Upper lobe of left lung (tissue), 6 donors: Measurements from ENCODE around the gene TMEM132D. TPM values are rescaled to one million over a fixed set of nuclear protein-coding genes. Genes with fewer than 3 reads are reported as not detected.

Experiments used
- ATAC-seq, 2 donors: fragments of 200-7000 bp; cut with Tn5 transposase; one replicate each; pipeline ENCODE4 v1.9.1; 2022; ENCODE audit warnings: mild to moderate bottlenecking in 2 of 2, moderate library complexity in 2 of 2; ENCODE audit not compliant: low FRiP score in 2 of 2
- DNase-seq, 2 donors: peaks; one replicate each; pipeline ENCODE4 v3.0.0-alpha.2; 2019 to 2020
- H3K27ac ChIP-seq, 4 donors: fragments of 200-600 bp; sonication (generic); one replicate each; pipeline ENCODE4 v1.5.1; 2016 to 2019
- H3K27me3 ChIP-seq, 4 donors: fragments of 200-600 bp; sonication (generic); one replicate each; pipeline ENCODE4 v1.5.1; 2017 to 2019
- H3K36me3 ChIP-seq, 4 donors: fragments of 200-600 bp; sonication (generic); one replicate each; pipeline ENCODE4 v1.5.1; 2016 to 2019
- H3K4me1 ChIP-seq, 4 donors: fragments of 200-600 bp; sonication (generic); one replicate each; pipeline ENCODE4 v1.5.1; 2018 to 2019
- H3K4me3 ChIP-seq, 4 donors: fragments of 200-600 bp; sonication (generic); one replicate each; pipeline ENCODE4 v1.5.1; 2017 to 2019; ENCODE audit warnings: mild to moderate bottlenecking in 2 of 4, moderate library complexity in 1 of 4
- H3K9me3 ChIP-seq, 4 donors: fragments of 200-600 bp; sonication (generic); one replicate each; pipeline ENCODE4 v1.5.1; 2018 to 2019
- EP300 ChIP-seq, 4 donors: sonication (generic); formaldehyde crosslinking; IDR thresholded peaks; one replicate each; pipeline ENCODE4 v1.5.1; 2017; ENCODE audit warnings: antibody characterized with exemption in 4 of 4, control low read depth in 2 of 4
- POLR2A ChIP-seq, 4 donors: fragments of 450-650 bp; IDR thresholded peaks; one replicate each; pipeline ENCODE4 v1.5.1; 2016 to 2017; ENCODE audit warnings: antibody characterized with exemption in 4 of 4, mild to moderate bottlenecking in 2 of 4
- POLR2AphosphoS5 ChIP-seq, 2 donors: sonication (generic); formaldehyde crosslinking; IDR thresholded peaks; one replicate each; pipeline ENCODE4 v1.5.1; 2017; ENCODE audit warnings: antibody characterized with exemption in 2 of 2
- WGBS, 2 donors: methylation state at CpG; one replicate each; pipeline ENCODE4 v1.1.5; 2017 to 2018; 5-methylcytosine and 5-hydroxymethylcytosine counted together
- total RNA-seq, 6 donors: library from RNA; depleted of rRNA in 4 of 6; stranded (reverse); fragments of >200 nt in 4 of 6; gene quantifications; one replicate each; pipeline versions ENCODE4 v1.1.0 to v1.2.1, GENCODE V29; 2016 to 2021
- TF ChIP-seq, protein P1 (sequence below), 6 experiments: fragments of 450-650 bp in 4 of 6; fragments of 200-600 bp in 2 of 6; sonication (generic) in 2 of 6; IDR thresholded peaks; one replicate each; pipeline ENCODE4 v1.5.1; 2016 to 2019; ENCODE audit warnings: antibody characterized with exemption in 6 of 6
- donor health status: DM: no; HTN: no; CAD: no; lungs with moderate emphysema.
- donor health status: DM: no; HTN: yes; CAD: no; lungs with severe emphysema.

Gene TMEM132D
- total RNA-seq, 6 donors from 2014 or later, result 0.30 to 1.0 (median 0.79) TPM; not detected in 1

DNA sequence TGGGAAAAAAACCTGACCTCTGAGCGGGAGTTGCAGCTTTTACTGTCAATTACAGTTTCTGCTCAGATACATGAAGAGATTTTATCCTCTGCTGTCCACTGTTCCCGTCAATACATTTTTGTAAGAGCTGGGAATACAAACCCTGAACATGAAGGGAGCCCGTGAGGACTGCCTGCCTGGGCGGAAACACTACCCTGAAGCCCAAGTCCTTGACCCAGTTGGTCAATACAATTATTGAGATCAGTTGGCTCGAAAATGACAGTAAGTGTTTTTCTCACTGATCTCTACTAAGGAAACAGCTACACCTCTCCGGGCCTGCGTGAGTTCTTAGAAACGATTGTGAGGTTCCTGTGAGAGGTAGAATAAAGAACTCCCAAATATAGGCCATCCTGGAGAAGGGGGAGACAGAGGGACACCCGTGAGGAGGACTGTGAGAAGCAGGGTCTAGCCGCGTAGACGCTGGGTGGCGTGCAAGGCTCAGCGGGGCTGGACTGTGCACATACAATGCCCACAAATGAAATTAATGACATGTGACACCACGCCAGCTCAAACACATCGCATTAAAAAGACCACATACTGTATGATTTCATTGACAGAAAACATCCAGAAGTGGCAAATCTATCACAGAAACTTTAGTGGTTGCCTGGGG lies 509.5 kb downstream of the TMEM132D start:
- ATAC-seq, result no peak
- WGBS, 2 donors, result 55 to 59% methylated on average over 16 of the region's 16 CpGs
- H3K36me3 ChIP-seq, result no peaks in the 10 kb centered on the region

DNA sequence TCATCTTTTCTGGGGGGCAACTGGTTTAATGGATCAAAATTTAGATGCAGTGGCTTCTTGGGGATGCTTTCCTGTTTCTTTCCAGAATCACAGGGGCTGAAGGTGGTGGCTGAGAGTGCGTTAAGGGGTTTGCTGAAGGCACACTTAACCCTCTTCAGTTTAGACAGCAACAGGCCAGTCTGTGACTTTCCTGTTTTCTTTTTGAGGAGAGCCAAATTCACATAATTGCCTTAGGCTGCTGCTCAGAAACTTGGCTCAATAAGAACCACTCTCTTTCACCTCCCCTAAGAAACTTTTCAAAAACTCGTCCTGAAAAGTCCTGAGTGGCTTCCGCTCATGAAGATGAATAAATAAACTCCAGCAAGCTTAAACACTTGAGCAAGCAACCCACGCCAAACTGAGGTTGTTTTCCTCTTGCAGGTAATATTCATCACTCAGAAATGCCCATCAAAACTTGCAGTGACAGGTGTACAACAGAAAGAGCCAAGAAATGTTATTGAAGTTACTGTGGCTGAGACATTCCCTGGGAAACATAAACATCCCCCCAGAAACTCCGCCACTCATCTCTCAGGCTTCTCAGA lies 510.4 kb downstream of the TMEM132D start:
- 36 to 43% methylated on average over 5 of the region's 5 CpGs for WGBS, 2 donors
- DNase-seq (no peak), ATAC-seq (peak in 1 of 2 donors; percentile 38)

More for the DNA sequence above, 509.5 kb downstream of the TMEM132D start:
- Histone ChIP-seq H3K4me1 (peaks cover 0 to 11% (median 0%) of the 10 kb centered on the region in 4 donors), H3K27ac (no peak overlapping the region), H3K4me3 (no peak overlapping the region), H3K27me3 (no peaks in the 10 kb centered on the region), H3K9me3 (no peaks in the 10 kb centered on the region)
- DNase-seq, result peak in 1 of 2 donors; percentile 38
- TF ChIP-seq POLR2AphosphoS5 (IDR thresholded peaks at IDR 0.05) (no peak), EP300 (IDR thresholded peaks at IDR 0.05) (no peak), POLR2A (IDR thresholded peaks at IDR 0.05) (no peak)
- TF ChIP-seq, protein P1, sequence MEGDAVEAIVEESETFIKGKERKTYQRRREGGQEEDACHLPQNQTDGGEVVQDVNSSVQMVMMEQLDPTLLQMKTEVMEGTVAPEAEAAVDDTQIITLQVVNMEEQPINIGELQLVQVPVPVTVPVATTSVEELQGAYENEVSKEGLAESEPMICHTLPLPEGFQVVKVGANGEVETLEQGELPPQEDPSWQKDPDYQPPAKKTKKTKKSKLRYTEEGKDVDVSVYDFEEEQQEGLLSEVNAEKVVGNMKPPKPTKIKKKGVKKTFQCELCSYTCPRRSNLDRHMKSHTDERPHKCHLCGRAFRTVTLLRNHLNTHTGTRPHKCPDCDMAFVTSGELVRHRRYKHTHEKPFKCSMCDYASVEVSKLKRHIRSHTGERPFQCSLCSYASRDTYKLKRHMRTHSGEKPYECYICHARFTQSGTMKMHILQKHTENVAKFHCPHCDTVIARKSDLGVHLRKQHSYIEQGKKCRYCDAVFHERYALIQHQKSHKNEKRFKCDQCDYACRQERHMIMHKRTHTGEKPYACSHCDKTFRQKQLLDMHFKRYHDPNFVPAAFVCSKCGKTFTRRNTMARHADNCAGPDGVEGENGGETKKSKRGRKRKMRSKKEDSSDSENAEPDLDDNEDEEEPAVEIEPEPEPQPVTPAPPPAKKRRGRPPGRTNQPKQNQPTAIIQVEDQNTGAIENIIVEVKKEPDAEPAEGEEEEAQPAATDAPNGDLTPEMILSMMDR (IDR thresholded peaks at IDR 0.05), result no peak

DNA sequence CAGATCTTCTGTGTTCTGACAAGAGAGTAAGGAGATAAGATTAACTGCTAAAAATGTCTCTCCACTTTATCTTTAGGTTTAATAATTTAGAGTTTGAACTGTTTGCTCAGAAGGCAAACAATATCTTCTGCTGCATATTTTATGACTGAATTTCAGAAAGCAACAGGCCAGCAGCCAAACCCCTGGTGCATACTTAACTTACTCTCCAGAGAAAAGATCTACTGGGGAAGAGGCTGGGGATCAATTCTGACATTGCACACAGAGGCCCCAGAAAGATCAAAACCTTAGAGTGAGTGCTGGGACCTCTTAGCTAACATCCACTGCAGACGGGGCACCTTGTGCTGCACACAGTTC lies 518.2 kb downstream of the TMEM132D start:
- no peaks in the 10 kb centered on the region for H3K9me3 ChIP-seq
- no peak for TF ChIP-seq POLR2A (IDR thresholded peaks at IDR 0.05)
- TF ChIP-seq, protein P1 (IDR thresholded peaks at IDR 0.05), result no peak
- TF ChIP-seq EP300 (IDR thresholded peaks at IDR 0.05), result no peak
- TF ChIP-seq POLR2AphosphoS5 (IDR thresholded peaks at IDR 0.05), result no peak
- no peak overlapping the region for H3K4me3 ChIP-seq
- 60 to 88% methylated on average over 1 of the region's 1 CpG for whole genome bisulfite sequencing, 2 donors
- DNase-seq, result no peak
- ATAC-seq, result no peak
- no peaks in the 10 kb centered on the region for H3K4me1 ChIP-seq
- H3K27ac ChIP-seq, result no peak overlapping the region
- no peaks in the 10 kb centered on the region for H3K36me3 ChIP-seq
- H3K27me3 ChIP-seq, result no peaks in the 10 kb centered on the region

More for the DNA sequence above, 510.4 kb downstream of the TMEM132D start:
- H3K9me3 ChIP-seq, result no peaks in the 10 kb centered on the region
- no peaks in the 10 kb centered on the region for H3K27me3 ChIP-seq
- TF ChIP-seq, protein P1 (IDR thresholded peaks at IDR 0.05), result no peak
- TF ChIP-seq POLR2AphosphoS5 (IDR thresholded peaks at IDR 0.05) (no peak), EP300 (IDR thresholded peaks at IDR 0.05) (no peak), POLR2A (IDR thresholded peaks at IDR 0.05) (no peak)
- no peaks in the 10 kb centered on the region for H3K36me3 ChIP-seq
- peaks cover 0 to 11% (median 0%) of the 10 kb centered on the region in 4 donors for H3K4me1 ChIP-seq
- H3K4me3 ChIP-seq, result no peak overlapping the region
- H3K27ac ChIP-seq, result no peak overlapping the region

DNA sequence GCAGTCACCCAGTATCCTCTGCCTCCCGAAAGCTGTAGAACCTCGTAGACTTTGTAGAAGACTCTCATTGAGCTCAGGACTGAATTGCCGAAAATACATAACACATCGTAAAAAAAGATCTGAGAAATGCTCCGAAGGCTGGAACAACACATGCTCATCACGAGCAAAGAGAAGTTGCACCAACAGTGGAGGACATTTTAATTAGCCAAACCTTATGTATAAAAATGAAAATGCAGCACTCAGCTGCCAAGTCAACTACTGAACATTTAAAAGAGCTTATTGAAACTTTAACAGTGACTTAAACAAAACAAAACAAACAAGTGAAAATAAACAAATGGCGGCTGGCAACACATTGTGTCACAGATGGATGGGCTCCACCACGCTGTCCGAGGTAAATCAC lies 519.9 kb downstream of the TMEM132D start:
- no peaks in the 10 kb centered on the region for H3K36me3 ChIP-seq
- no peak overlapping the region for H3K27ac ChIP-seq
- no peaks in the 10 kb centered on the region for H3K9me3 ChIP-seq
- no peaks in the 10 kb centered on the region for H3K27me3 ChIP-seq
- H3K4me1 ChIP-seq, result no peaks in the 10 kb centered on the region
- TF ChIP-seq POLR2A (IDR thresholded peaks at IDR 0.05) (no peak), EP300 (IDR thresholded peaks at IDR 0.05) (no peak), POLR2AphosphoS5 (IDR thresholded peaks at IDR 0.05) (no peak)
- TF ChIP-seq, protein P1 (IDR thresholded peaks at IDR 0.05), result no peak
- WGBS, 2 donors, result 74 to 81% methylated on average over 9 of the region's 9 CpGs
- DNase-seq, result no peak
- no peak overlapping the region for H3K4me3 ChIP-seq
- no peak for ATAC-seq
